Activated B cell treated with CpG ODN at 0.5 μM for 24 hours (primary cell): Measurements from ENCODE around the gene ARSB. TPM values are rescaled to one million over a fixed set of nuclear protein-coding genes. Genes with fewer than 3 reads are reported as not detected.

Experiments used
- ATAC-seq: fragments of 200-7000 bp; cut with Tn5 transposase; one replicate; pipeline ENCODE4 v1.10.0; 2021; ENCODE audit warnings: low read depth, mild to moderate bottlenecking, moderate library complexity
- CTCF ChIA-PET: fragments of 350-600 bp; sonication (Branson Sonifier 250); formaldehyde crosslinking; loops from one replicate; lab custom pipeline; 2021; ENCODE audit warnings: antibody characterized with exemption; lab: Charles Lee
- POLR2A ChIA-PET: fragments of 350-600 bp; sonication (Branson Sonifier 250); formaldehyde crosslinking; loops from one replicate; lab custom pipeline; 2021; ENCODE audit warnings: antibody characterized with exemption; lab: Charles Lee
- DNase-seq: peaks from one replicate; pipeline ENCODE4 v3.0.0; 2022
- H3K27ac Mint-ChIP-seq: one replicate; pipeline ENCODE4 v1.8.0; 2020; ENCODE audit warnings: mixed read lengths
- H3K27me3 Mint-ChIP-seq: one replicate; pipeline ENCODE4 v1.8.0; 2021; ENCODE audit warnings: mixed read lengths
- H3K36me3 Mint-ChIP-seq: one replicate; pipeline ENCODE4 v1.8.0; 2021; ENCODE audit warnings: low read depth, mixed read lengths
- H3K4me1 Mint-ChIP-seq: one replicate; pipeline ENCODE4 v1.8.0; 2021; ENCODE audit warnings: mixed read lengths
- H3K4me3 Mint-ChIP-seq: one replicate; pipeline ENCODE4 v1.8.0; 2020; ENCODE audit warnings: mild to moderate bottlenecking, mixed read lengths
- H3K9me3 Mint-ChIP-seq: one replicate; pipeline ENCODE4 v1.8.0; 2020; ENCODE audit warnings: mixed read lengths
- intact Hi-C: fragments of 100-400 bp; cut with micrococcal nuclease; formaldehyde crosslinking; loops from one replicate; pipeline ENCODE4 v1.15.1; 2024
- total RNA-seq: library from RNA; stranded (reverse); gene quantifications from 2 replicates; pipeline ENCODE4 v1.2.3, GENCODE V29; 2022
- TF ChIP-seq, protein P1 (sequence below): fragments of 200-600 bp; IDR thresholded peaks from one replicate; pipeline ENCODE4 v1.8.0; 2022; ENCODE audit warnings: antibody characterized with exemption, mild to moderate bottlenecking

Gene ARSB
- total RNA-seq, 1 donor from 2014 or later = 15.6 TPM

- DNase-seq (no peak), ATAC-seq (no peak)
- ChIA-PET POLR2A (no interaction called here), CTCF (no interaction called here)
- Mint-ChIP-seq H3K4me1 (peaks cover 36% of the 10 kb centered on the region), H3K36me3 (peaks cover 10% of the 10 kb centered on the region), H3K9me3 (peaks cover 15% of the 10 kb centered on the region), H3K27me3 (no peaks in the 10 kb centered on the region), H3K4me3 (no peak overlapping the region), H3K27ac (no peak overlapping the region)
- TF ChIP-seq, protein P1, sequence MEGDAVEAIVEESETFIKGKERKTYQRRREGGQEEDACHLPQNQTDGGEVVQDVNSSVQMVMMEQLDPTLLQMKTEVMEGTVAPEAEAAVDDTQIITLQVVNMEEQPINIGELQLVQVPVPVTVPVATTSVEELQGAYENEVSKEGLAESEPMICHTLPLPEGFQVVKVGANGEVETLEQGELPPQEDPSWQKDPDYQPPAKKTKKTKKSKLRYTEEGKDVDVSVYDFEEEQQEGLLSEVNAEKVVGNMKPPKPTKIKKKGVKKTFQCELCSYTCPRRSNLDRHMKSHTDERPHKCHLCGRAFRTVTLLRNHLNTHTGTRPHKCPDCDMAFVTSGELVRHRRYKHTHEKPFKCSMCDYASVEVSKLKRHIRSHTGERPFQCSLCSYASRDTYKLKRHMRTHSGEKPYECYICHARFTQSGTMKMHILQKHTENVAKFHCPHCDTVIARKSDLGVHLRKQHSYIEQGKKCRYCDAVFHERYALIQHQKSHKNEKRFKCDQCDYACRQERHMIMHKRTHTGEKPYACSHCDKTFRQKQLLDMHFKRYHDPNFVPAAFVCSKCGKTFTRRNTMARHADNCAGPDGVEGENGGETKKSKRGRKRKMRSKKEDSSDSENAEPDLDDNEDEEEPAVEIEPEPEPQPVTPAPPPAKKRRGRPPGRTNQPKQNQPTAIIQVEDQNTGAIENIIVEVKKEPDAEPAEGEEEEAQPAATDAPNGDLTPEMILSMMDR = no peak
- intact Hi-C loops = no loop called here
These were observed 81.8 kb downstream of the ARSB start for GRCh38 chr5:78903353-78903752.

DNA sequence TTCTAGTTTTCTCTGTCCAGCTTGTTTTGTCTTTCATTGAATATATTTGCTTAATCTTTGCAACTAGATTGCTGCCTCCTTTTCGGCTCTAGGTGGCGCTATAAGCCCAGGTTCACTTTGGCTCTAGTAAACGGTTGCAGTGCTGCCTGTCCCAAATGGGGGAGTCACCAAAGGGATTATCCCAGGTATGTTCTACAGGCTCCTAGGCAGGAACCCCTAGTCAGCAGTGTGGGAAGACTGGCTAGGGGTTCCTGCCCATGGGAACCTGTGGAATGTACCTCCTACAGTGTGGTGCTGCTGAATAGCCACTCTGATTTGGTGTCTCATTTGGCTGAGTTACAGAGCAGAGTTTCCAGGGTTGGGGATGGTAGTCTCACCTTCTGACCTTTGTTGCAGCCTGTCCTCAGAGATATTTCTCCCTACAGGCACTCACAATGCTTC lies 85.2 kb downstream of the ARSB start:
- Mint-ChIP-seq H3K4me1 (peaks cover 3% of the 10 kb centered on the region), H3K27me3 (no peaks in the 10 kb centered on the region), H3K36me3 (peaks cover 16% of the 10 kb centered on the region), H3K27ac (no peak overlapping the region), H3K9me3 (peaks cover 17% of the 10 kb centered on the region), H3K4me3 (no peak overlapping the region)
- ChIA-PET CTCF (interaction anchor here (2.1 to 3.8 kb wide), 2 partner anchors 65 to 233 kb away, joined by 7 to 12 read pairs; no protein-coding TSS in a partner anchor), POLR2A (no interaction called here)
- TF ChIP-seq, protein P1 = no peak
- ATAC-seq = no peak
- DNase-seq = no peak
- intact Hi-C loops = no loop called here

- TF ChIP-seq, protein P1 = no peak
- H3K4me1 Mint-ChIP-seq = peaks cover 14% of the 10 kb centered on the region
- intact Hi-C loops = no loop called here
- DNase-seq (no peak), ATAC-seq (no peak)
- no peak overlapping the region for H3K4me3 Mint-ChIP-seq
- CTCF ChIA-PET = no interaction called here
- H3K27ac Mint-ChIP-seq = no peak overlapping the region
- POLR2A ChIA-PET = no interaction called here
- H3K9me3 Mint-ChIP-seq = peaks cover 15% of the 10 kb centered on the region
- peaks cover 16% of the 10 kb centered on the region for H3K36me3 Mint-ChIP-seq
- H3K27me3 Mint-ChIP-seq = no peaks in the 10 kb centered on the region
These were observed 89.0 kb downstream of the ARSB start for GRCh38 chr5:78896132-78896531.

- peaks cover 16% of the 10 kb centered on the region for H3K4me1 Mint-ChIP-seq
- H3K36me3 Mint-ChIP-seq = peaks cover 16% of the 10 kb centered on the region
- peaks cover 12% of the 10 kb centered on the region for H3K9me3 Mint-ChIP-seq
- H3K27ac Mint-ChIP-seq = no peak overlapping the region
- H3K27me3 Mint-ChIP-seq = no peaks in the 10 kb centered on the region
- DNase-seq (no peak), ATAC-seq (no peak)
- intact Hi-C loops = no loop called here
- CTCF ChIA-PET = no interaction called here
- POLR2A ChIA-PET = no interaction called here
- TF ChIP-seq, protein P1 = no peak
- H3K4me3 Mint-ChIP-seq = no peak overlapping the region
These were observed 89.5 kb downstream of the ARSB start for GRCh38 chr5:78895616-78896015.

GRCh38 chr5:78893940-78894677 lies 91.0 kb downstream of the ARSB start:
- H3K27me3 Mint-ChIP-seq = no peaks in the 10 kb centered on the region
- ChIA-PET CTCF (no interaction called here), POLR2A (no interaction called here)
- no peak overlapping the region for H3K27ac Mint-ChIP-seq
- H3K4me1 Mint-ChIP-seq = peaks cover 24% of the 10 kb centered on the region
- TF ChIP-seq, protein P1 = no peak
- peaks cover 5% of the 10 kb centered on the region for H3K9me3 Mint-ChIP-seq
- ATAC-seq (no peak), DNase-seq (no peak)
- intact Hi-C loops = no loop called here
- no peak overlapping the region for H3K4me3 Mint-ChIP-seq
- peaks cover 8% of the 10 kb centered on the region for H3K36me3 Mint-ChIP-seq
